Measurements from ENCODE around the gene SRRM2.

Gene SRRM2

GRCh38 chr16:2762711-2763110 lies 10.3 kb downstream of the SRRM2 start:
- DNase-seq (ENCODE audit: low read depth in 2 of 2) = no peak

- DNase-seq (ENCODE audit: low read depth in 2 of 2) = no peak
Observed at GRCh38 chr16:2763173-2763572, 10.7 kb downstream of the SRRM2 start.

- DNase-seq (ENCODE audit: low read depth in 2 of 2) = no peak
Observed at GRCh38 chr16:2764718-2765117, 12.3 kb downstream of the SRRM2 start.

- DNase-seq (ENCODE audit: low read depth in 2 of 2) = no peak
Observed at GRCh38 chr16:2765462-2766404, 13.3 kb downstream of the SRRM2 start.

GRCh38 chr16:2766430-2767139 lies 14.1 kb downstream of the SRRM2 start:
- no peak for DNase-seq (ENCODE audit: low read depth in 2 of 2)

- no peak for DNase-seq (ENCODE audit: low read depth in 2 of 2)
Observed at GRCh38 chr16:2767140-2767731, 14.8 kb downstream of the SRRM2 start.

GRCh38 chr16:2767891-2768290 lies 15.5 kb downstream of the SRRM2 start:
- no peak for DNase-seq (ENCODE audit: low read depth in 2 of 2)

GRCh38 chr16:2768403-2769089 lies 16.1 kb downstream of the SRRM2 start:
- DNase-seq (ENCODE audit: low read depth in 2 of 2) = no peak

- no peak for DNase-seq (ENCODE audit: low read depth in 2 of 2)
Observed at GRCh38 chr16:2769100-2769529, 16.7 kb downstream of the SRRM2 start.

GRCh38 chr16:2769675-2770056 lies 17.2 kb downstream of the SRRM2 start:
- DNase-seq (ENCODE audit: low read depth in 2 of 2) = no peak

- no peak for DNase-seq (ENCODE audit: low read depth in 2 of 2)
Observed at GRCh38 chr16:2770057-2770951, 17.9 kb downstream of the SRRM2 start.

- no peak for DNase-seq (ENCODE audit: low read depth in 2 of 2)
Observed at GRCh38 chr16:2771496-2772402, 19.3 kb downstream of the SRRM2 start.

- no peak for DNase-seq (ENCODE audit: low read depth in 2 of 2)
Observed at GRCh38 chr16:2773188-2773968, 20.9 kb downstream of the SRRM2 start.

GRCh38 chr16:2774161-2774891 lies 21.9 kb downstream of the SRRM2 start:
- DNase-seq (ENCODE audit: low read depth in 2 of 2) = no peak

- DNase-seq (ENCODE audit: low read depth in 2 of 2) = no peak
Observed at GRCh38 chr16:2775131-2775716, 22.8 kb downstream of the SRRM2 start.

- DNase-seq (ENCODE audit: low read depth in 2 of 2) = no peak
Observed at GRCh38 chr16:2775765-2776499, 23.5 kb downstream of the SRRM2 start.

GRCh38 chr16:2776500-2777139 lies 24.2 kb downstream of the SRRM2 start:
- no peak for DNase-seq (ENCODE audit: low read depth in 2 of 2)

Measured in activated CD4-positive, alpha-beta T cell treated with anti-CD3 and anti-CD28 coated beads for 24 hours (primary cell).